ENCODE results near the gene EREG. TPM values are rescaled to one million over a fixed set of nuclear protein-coding genes. Genes with fewer than 3 reads are reported as not detected.

Gene EREG
- total RNA-seq, 1 experiment from 2014 or later, result 0.46 TPM

GRCh38 chr4:74374561-74375327 is 9.8 kb downstream of the EREG start:
- peak overlapping the region; percentile 55; the same call in 1 of the 2 replicates for H3K4me3 ChIP-seq
- H3K9me2 ChIP-seq (ENCODE audit: insufficient read depth), result no peaks in the 10 kb centered on the region
- peaks cover 6% of the 10 kb centered on the region for H3K36me3 ChIP-seq (ENCODE audit: low read depth)
- H4K20me1 ChIP-seq (ENCODE audit: insufficient read depth), result no peaks in the 10 kb centered on the region
- peaks cover 11% of the 10 kb centered on the region; the same call in 1 of the 2 replicates for H3K9me3 ChIP-seq (ENCODE audit: insufficient read depth, low read depth)
- POLR2A ChIA-PET (ENCODE audit: unreplicated experiment), result interaction anchor here (0.7 kb wide), 2 partner anchors 96 to 170 kb away, joined by 3 to 5 read pairs; no protein-coding TSS in a partner anchor
- peaks cover 37% of the 10 kb centered on the region for H3K79me2 ChIP-seq (ENCODE audit: low read depth)
- no peak overlapping the region for H2AFZ ChIP-seq
- no TSS peak for BruUV-seq (replicated peaks)
- H3K4me2 ChIP-seq, result peak overlapping the region; percentile 87
- H3F3A ChIP-seq (ENCODE audit: insufficient read depth, low read depth), result peaks cover 29% of the 10 kb centered on the region
- H3K27me3 ChIP-seq (ENCODE audit: insufficient read depth, low read depth), result no peaks in the 10 kb centered on the region
- DNase-seq, result peak; percentile 82 to 96
- H3K4me1 ChIP-seq (replicated peaks; ENCODE audit: insufficient read depth), result peaks cover 36% of the 10 kb centered on the region
- intact Hi-C loops (cut with micrococcal nuclease; ENCODE audit: unreplicated experiment), result loop anchor here (1.0 to 10.0 kb wide), 4 partner anchors 20 to 420 kb away; partner anchors contain the start of gene BTC
- CTCF ChIA-PET, result interaction anchor here (0.7 kb wide), 1 partner anchor 9 kb away, joined by 5 read pairs; no protein-coding TSS in a partner anchor
- peak overlapping the region; percentile 100 for H3K27ac ChIP-seq
- no peak for TF ChIP-seq CTCF (conservative IDR thresholded peaks at IDR 0.05)
- TF ChIP-seq EZH2 (IDR thresholded peaks at IDR 0.05; ENCODE audit: low read depth), result no peak

- Histone ChIP-seq H3K27ac (peak overlapping the region; percentile 100), H3K36me3 (ENCODE audit: low read depth) (peaks cover 6% of the 10 kb centered on the region)
- TF ChIP-seq EZH2 (IDR thresholded peaks at IDR 0.05; ENCODE audit: low read depth) (no peak), CTCF (conservative IDR thresholded peaks at IDR 0.05) (no peak)
These were observed 11.0 kb downstream of the EREG start for GRCh38 chr4:74375824-74376426.

GRCh38 chr4:74376888-74377483 is 12.0 kb downstream of the EREG start:
- no peak for DNase-seq
- H3K9me2 ChIP-seq (ENCODE audit: insufficient read depth), result no peaks in the 10 kb centered on the region
- peaks cover 27% of the 10 kb centered on the region; the same call in 1 of the 2 replicates for H3K79me2 ChIP-seq (ENCODE audit: low read depth)
- H4K20me1 ChIP-seq (ENCODE audit: insufficient read depth), result no peaks in the 10 kb centered on the region
- peaks cover 29% of the 10 kb centered on the region for H3F3A ChIP-seq (ENCODE audit: insufficient read depth, low read depth)
- no peaks in the 10 kb centered on the region for H3K27me3 ChIP-seq (ENCODE audit: insufficient read depth, low read depth)
- peak overlapping the region; percentile 55; the same call in 1 of the 2 replicates for H3K4me3 ChIP-seq
- TF ChIP-seq EZH2 (IDR thresholded peaks at IDR 0.05; ENCODE audit: low read depth) (no peak), CTCF (conservative IDR thresholded peaks at IDR 0.05) (peak; percentile 70)
- ChIA-PET CTCF (interaction anchor here (0.7 to 1.6 kb wide), 6 partner anchors 56 to 294 kb away, joined by 3 to 9 read pairs (median 5); no protein-coding TSS in a partner anchor), POLR2A (ENCODE audit: unreplicated experiment) (interaction anchor here (0.6 kb wide), 1 partner anchor 147 kb away, joined by 3 read pairs; no protein-coding TSS in a partner anchor)
- H3K4me2 ChIP-seq, result peak overlapping the region; percentile 87
- intact Hi-C loops (cut with micrococcal nuclease; ENCODE audit: unreplicated experiment), result loop anchor here (1.0 to 10.0 kb wide), 5 partner anchors 155 to 418 kb away; partner anchors contain the start of gene BTC
- H3K27ac ChIP-seq, result peak overlapping the region; percentile 100
- H3K9me3 ChIP-seq (ENCODE audit: insufficient read depth, low read depth), result peaks cover 11% of the 10 kb centered on the region; the same call in 1 of the 2 replicates
- no peak overlapping the region for H2AFZ ChIP-seq
- peaks cover 33% of the 10 kb centered on the region for H3K4me1 ChIP-seq (replicated peaks; ENCODE audit: insufficient read depth)
- no TSS peak for BruUV-seq (replicated peaks)
- peaks cover 6% of the 10 kb centered on the region for H3K36me3 ChIP-seq (ENCODE audit: low read depth)

More at GRCh38 chr4:74375824-74376426, 11.0 kb downstream of the EREG start:
- POLR2A ChIA-PET (ENCODE audit: unreplicated experiment), result no interaction called here
- Histone ChIP-seq H3K4me1 (replicated peaks; ENCODE audit: insufficient read depth) (peaks cover 33% of the 10 kb centered on the region), H3K4me2 (peak overlapping the region; percentile 87), H3K27me3 (ENCODE audit: insufficient read depth, low read depth) (no peaks in the 10 kb centered on the region), H3K9me2 (ENCODE audit: insufficient read depth) (no peaks in the 10 kb centered on the region), H3K4me3 (peak overlapping the region; percentile 55), H3K79me2 (ENCODE audit: low read depth) (peaks cover 37% of the 10 kb centered on the region), H3K9me3 (ENCODE audit: insufficient read depth, low read depth) (peaks cover 11% of the 10 kb centered on the region; the same call in 1 of the 2 replicates), H2AFZ (peak overlapping the region; percentile 71), H3F3A (ENCODE audit: insufficient read depth, low read depth) (peaks cover 29% of the 10 kb centered on the region), H4K20me1 (ENCODE audit: insufficient read depth) (no peaks in the 10 kb centered on the region)
- intact Hi-C loops (cut with micrococcal nuclease; ENCODE audit: unreplicated experiment), result loop anchor here (1.0 to 10.0 kb wide), 4 partner anchors 19 to 419 kb away; partner anchors contain the start of gene BTC
- TSS peak; percentile 93 for BruUV-seq (replicated peaks)
- CTCF ChIA-PET, result interaction anchor here (1.4 to 1.6 kb wide), 2 partner anchors 55 to 248 kb away, joined by 3 to 9 read pairs; no protein-coding TSS in a partner anchor
- DNase-seq, result peak in 1 of 2 experiments; percentile 66

Data from PC-9 (cell line).